Activated naive CD8-positive, alpha-beta T cell treated with anti-CD3 and anti-CD28 coated beads, Interleukin-2, amount 10 ng/mL, durations not matched to agents 7 days and 5 days (primary cell): ENCODE results near the gene COL5A1. TPM values are rescaled to one million over a fixed set of nuclear protein-coding genes. Genes with fewer than 3 reads are reported as not detected.

ENCODE experiments used
- ATAC-seq: fragments of 150-1000 bp; cut with Tn5 transposase; one replicate; pipeline ENCODE4 v1.10.0; 2021; ENCODE audit warnings: low read depth, moderate library complexity
- POLR2A ChIA-PET: fragments of 350-600 bp; sonication (Branson Sonifier 250); formaldehyde crosslinking; loops from one replicate; lab custom pipeline; 2021; ENCODE audit warnings: antibody characterized with exemption; lab: Charles Lee
- DNase-seq: peaks from one replicate; pipeline ENCODE4 v3.0.0; 2021
- H3K27ac Mint-ChIP-seq: one replicate; pipeline ENCODE4 v1.8.0; 2022; ENCODE audit warnings: mild to moderate bottlenecking, mixed read lengths
- H3K27me3 Mint-ChIP-seq: one replicate; pipeline ENCODE4 v1.8.0; 2022; ENCODE audit warnings: mild to moderate bottlenecking, moderate library complexity, mixed read lengths
- H3K36me3 Mint-ChIP-seq: one replicate; pipeline ENCODE4 v1.8.0; 2021; ENCODE audit warnings: mild to moderate bottlenecking, mixed read lengths
- H3K4me1 Mint-ChIP-seq: one replicate; pipeline ENCODE4 v1.8.0; 2021; ENCODE audit warnings: mixed read lengths
- H3K4me3 Mint-ChIP-seq: one replicate; pipeline ENCODE4 v1.8.0; 2022; ENCODE audit warnings: mild to moderate bottlenecking, moderate library complexity, mixed read lengths
- H3K9me3 Mint-ChIP-seq: one replicate; pipeline ENCODE4 v1.8.0; 2021; ENCODE audit warnings: mixed read lengths
- total RNA-seq, 2 experiments: library from RNA; stranded (reverse); gene quantifications; one replicate each; pipeline ENCODE4 v1.2.3, GENCODE V29; 2021

Gene COL5A1
- total RNA-seq, result under 1 TPM; 0.71 to 0.86 TPM

DNA sequence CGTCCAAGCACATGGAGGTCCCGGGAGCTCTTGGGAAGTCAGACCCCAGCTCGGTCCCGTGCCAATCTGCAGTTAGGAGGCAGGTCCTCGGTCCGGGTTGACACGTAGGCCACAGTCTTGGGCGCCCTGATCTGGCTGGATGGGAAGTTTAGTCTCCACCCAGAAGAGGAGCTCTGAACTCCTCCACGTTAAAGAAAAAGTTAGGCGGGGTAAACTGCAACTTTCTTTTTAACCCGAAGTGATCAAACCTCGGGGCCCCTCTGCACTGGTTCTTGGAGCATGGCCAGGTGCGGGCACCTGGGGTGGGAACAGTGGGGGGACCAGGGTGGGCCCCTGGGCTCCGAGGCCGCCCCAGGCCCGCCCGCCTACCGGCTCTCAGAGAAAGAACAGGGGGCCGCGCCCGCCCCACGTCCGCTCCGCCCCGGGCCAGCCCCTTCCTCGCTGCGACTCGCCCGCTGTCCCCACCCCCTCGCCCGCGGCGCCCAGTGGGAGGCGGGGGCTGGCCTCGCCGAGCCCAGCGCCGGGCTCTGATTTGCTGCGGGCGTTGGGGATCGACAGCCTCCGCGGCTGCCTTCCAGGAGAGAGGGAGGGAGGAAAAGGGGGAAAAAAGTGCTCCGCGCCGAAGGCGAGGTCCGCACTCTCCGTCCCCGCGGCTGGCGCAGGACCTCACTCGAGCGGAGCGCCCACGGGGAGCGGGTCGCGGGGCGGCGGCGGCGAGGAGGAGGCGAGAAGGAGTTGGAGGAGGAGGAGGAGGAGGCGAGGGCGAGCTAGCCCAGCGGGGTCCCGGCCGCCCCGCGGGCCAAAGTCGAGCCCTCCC lies at the start of gene COL5A1:
Gene COL5A1 (plus strand): TSS at position 631 of the 817 bp plus-strand sequence. CDS start 385 bp downstream, outside the sequence.
- POLR2A ChIA-PET, result no interaction called here
- H3K4me1 Mint-ChIP-seq, result no peaks in the 10 kb centered on the region

GRCh38 chr9:134592018-134592818 lies 49.4 kb upstream of the COL5A1 start:
- no peaks in the 10 kb centered on the region for H3K4me1 Mint-ChIP-seq
- H3K27ac Mint-ChIP-seq, result no peak overlapping the region
- POLR2A ChIA-PET, result no interaction called here
- H3K9me3 Mint-ChIP-seq, result no peaks in the 10 kb centered on the region
- no peaks in the 10 kb centered on the region for H3K36me3 Mint-ChIP-seq
- H3K27me3 Mint-ChIP-seq, result no peaks in the 10 kb centered on the region
- no peak overlapping the region for H3K4me3 Mint-ChIP-seq
- DNase-seq (no peak), ATAC-seq (no peak)

More for the DNA sequence above, at the start of gene COL5A1:
- no peaks in the 10 kb centered on the region for H3K36me3 Mint-ChIP-seq
- H3K27me3 Mint-ChIP-seq, result peaks cover 14% of the 10 kb centered on the region
- DNase-seq (peak; percentile 36), ATAC-seq (peak; percentile 47)
- no peak within 1 kb of the TSS for H3K4me3 Mint-ChIP-seq
- H3K27ac Mint-ChIP-seq, result no peak within 1 kb of the TSS
- no peaks in the 10 kb centered on the region for H3K9me3 Mint-ChIP-seq

DNA sequence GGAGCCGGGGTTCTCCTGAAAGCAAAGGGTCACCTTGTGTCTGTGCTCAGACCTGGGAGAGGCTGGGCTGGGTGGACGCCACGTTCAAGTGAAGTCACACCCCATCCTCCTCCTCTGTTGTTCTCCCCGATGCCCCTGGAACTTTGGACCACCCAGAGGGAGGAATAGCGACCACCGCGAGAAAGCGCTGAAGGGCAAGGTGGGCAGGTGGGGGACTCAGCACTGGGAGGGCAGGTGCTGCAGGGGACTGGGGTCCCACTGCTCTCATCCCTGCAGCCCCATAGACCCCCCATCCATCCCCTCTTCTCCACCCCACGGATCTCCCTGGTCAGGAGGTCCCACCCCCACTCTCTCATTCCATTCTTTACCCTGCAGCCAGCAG lies 48.8 kb upstream of the COL5A1 start:
- ATAC-seq, result no peak
- Mint-ChIP-seq H3K4me1 (no peaks in the 10 kb centered on the region), H3K9me3 (no peaks in the 10 kb centered on the region), H3K27ac (no peak overlapping the region), H3K4me3 (no peak overlapping the region), H3K36me3 (no peaks in the 10 kb centered on the region), H3K27me3 (no peaks in the 10 kb centered on the region)
- DNase-seq, result no peak
- POLR2A ChIA-PET, result no interaction called here

DNA sequence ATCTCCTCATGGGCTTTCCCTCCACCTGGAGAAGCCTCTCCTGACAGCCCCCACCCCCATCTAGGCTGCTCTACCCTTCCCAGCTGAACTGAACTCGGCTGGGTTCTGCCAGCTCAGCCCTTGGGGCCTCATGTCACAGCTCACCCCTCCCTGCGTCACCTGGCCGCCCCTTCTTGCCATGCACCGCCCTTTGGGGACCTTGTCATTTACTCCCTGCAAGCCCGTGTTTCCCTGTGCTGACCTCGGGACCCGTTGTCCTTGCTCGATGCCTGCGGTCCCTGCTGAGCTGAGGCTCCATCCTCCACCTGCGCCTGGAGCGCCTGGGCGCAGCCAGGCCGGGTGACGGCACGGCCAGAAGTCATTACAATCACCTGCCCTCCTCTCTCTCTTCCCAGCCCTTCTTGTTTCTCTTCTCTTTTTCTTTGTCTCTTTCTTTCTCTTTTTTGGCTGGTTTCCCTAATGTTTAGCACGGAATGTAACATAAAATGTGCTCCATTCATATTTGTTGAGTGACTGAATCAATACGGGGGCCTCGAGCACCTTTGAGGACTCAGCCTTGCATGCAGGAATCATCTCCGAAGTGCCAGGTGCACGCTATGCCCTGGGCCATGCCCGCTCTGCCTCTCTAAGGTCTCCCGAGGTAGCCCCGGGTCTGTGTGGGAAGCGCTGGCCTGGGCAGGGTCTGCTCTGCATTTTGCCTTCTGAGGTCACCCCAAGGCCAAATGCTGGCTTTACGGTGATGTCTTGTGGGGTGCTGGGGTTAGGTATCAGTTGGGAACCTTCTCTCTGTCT lies 48.1 kb upstream of the COL5A1 start:
- H3K4me3 Mint-ChIP-seq, result no peak overlapping the region
- no peaks in the 10 kb centered on the region for H3K9me3 Mint-ChIP-seq
- DNase-seq (no peak), ATAC-seq (no peak)
- H3K27me3 Mint-ChIP-seq, result no peaks in the 10 kb centered on the region
- H3K4me1 Mint-ChIP-seq, result no peaks in the 10 kb centered on the region
- H3K36me3 Mint-ChIP-seq, result no peaks in the 10 kb centered on the region
- POLR2A ChIA-PET, result no interaction called here
- H3K27ac Mint-ChIP-seq, result no peak overlapping the region

DNA sequence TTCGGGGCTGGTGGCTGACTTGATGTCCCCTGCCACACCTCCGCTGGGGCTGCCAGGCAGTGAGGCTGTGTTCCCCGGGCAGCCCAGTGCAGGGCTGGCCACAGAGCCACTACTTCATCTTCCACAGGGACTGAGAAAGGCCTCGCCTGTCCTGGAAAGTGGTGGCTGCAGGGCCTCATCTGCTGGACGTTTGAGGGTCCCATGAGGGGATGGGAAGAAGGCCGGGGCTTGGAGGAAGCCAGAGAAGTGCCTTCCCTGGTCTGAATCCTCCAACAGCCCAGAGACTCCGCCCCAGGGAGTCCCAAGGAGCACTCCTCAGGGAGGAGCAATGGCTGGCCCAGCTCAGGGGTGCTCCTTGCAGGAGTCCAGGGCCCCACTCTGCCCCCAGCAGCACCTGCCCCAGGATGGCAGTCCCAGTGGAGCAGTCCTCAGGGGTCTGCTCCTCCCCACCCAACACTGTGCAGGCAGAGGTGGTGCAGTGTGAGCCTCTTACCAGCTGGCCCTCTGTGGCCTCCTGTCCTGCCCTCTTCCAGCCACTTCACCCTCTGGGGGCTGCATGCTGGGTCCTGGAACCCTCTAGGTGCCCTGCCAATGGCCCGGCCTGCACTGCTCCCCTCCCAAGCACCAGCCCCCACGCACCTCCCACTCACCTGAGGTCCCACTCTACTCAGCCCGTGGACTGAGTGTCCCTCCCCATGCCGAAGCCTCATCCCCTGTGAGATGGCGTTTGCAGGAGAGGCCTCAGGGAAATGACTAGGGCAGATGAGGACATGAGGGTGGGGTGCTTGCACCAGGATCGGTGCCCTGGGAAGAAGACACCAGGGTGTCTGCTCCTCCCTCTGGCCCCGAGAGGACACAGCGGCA lies 47.3 kb upstream of the COL5A1 start:
- Mint-ChIP-seq H3K36me3 (no peaks in the 10 kb centered on the region), H3K9me3 (no peaks in the 10 kb centered on the region), H3K27me3 (no peaks in the 10 kb centered on the region), H3K4me1 (no peaks in the 10 kb centered on the region), H3K27ac (no peak overlapping the region), H3K4me3 (no peak overlapping the region)
- ATAC-seq, result no peak
- no peak for DNase-seq
- POLR2A ChIA-PET, result no interaction called here

DNA sequence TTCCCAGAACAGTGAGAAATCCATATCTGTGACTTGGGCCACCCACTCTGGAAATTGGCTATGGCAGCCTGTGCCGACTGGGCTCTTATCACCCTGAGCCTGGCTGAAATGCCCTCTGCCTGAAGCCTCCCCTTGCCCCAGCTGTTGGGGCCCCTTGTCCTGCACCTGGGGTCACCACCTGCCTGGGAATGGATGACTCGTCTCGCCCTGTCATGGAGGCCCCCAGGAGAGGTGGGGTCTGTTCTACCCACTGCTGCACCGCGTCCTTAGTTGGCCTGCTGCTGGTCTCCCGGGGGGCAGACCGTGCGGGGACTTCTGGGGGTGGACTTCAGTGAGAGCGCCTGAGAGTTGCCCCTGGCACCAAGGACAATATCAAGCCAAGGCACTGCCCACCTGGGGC lies 46.6 kb upstream of the COL5A1 start:
- H3K4me1 Mint-ChIP-seq, result no peaks in the 10 kb centered on the region
- ATAC-seq (no peak), DNase-seq (no peak)
- H3K27me3 Mint-ChIP-seq, result no peaks in the 10 kb centered on the region
- no peak overlapping the region for H3K4me3 Mint-ChIP-seq
- H3K27ac Mint-ChIP-seq, result no peak overlapping the region
- POLR2A ChIA-PET, result no interaction called here
- H3K36me3 Mint-ChIP-seq, result no peaks in the 10 kb centered on the region
- H3K9me3 Mint-ChIP-seq, result no peaks in the 10 kb centered on the region

- ATAC-seq (no peak), DNase-seq (no peak)
- POLR2A ChIA-PET, result no interaction called here
- H3K36me3 Mint-ChIP-seq, result no peaks in the 10 kb centered on the region
- no peak overlapping the region for H3K4me3 Mint-ChIP-seq
- no peaks in the 10 kb centered on the region for H3K27me3 Mint-ChIP-seq
- no peaks in the 10 kb centered on the region for H3K9me3 Mint-ChIP-seq
- H3K4me1 Mint-ChIP-seq, result no peaks in the 10 kb centered on the region
- H3K27ac Mint-ChIP-seq, result no peak overlapping the region
Measured at GRCh38 chr9:134597041-134597913, 44.3 kb upstream of the COL5A1 start.

GRCh38 chr9:134597957-134598883 lies 43.4 kb upstream of the COL5A1 start:
- POLR2A ChIA-PET, result no interaction called here
- no peaks in the 10 kb centered on the region for H3K27me3 Mint-ChIP-seq
- no peaks in the 10 kb centered on the region for H3K36me3 Mint-ChIP-seq
- DNase-seq, result no peak
- H3K27ac Mint-ChIP-seq, result no peak overlapping the region
- H3K4me1 Mint-ChIP-seq, result no peaks in the 10 kb centered on the region
- ATAC-seq, result no peak
- no peak overlapping the region for H3K4me3 Mint-ChIP-seq
- no peaks in the 10 kb centered on the region for H3K9me3 Mint-ChIP-seq

DNA sequence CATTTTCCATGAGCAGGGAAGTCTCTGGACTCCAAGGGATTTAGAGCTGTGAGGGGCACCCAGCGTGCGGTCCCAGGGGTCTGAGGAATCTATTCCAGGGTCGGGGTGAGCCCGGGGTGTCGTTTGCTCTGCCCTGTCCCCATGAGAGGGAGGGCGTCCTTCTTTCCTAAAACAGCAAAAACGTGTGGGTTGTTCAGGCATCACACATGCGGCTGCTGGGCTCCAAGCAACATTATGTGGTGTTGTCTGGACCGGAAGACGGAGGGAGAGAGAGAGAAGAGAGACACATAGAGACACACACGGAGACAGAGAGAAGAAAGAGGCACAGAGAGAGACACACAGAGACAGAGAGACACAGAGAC lies 42.7 kb upstream of the COL5A1 start:
- POLR2A ChIA-PET, result no interaction called here
- ATAC-seq, result no peak
- no peaks in the 10 kb centered on the region for H3K9me3 Mint-ChIP-seq
- H3K4me3 Mint-ChIP-seq, result no peak overlapping the region
- no peak overlapping the region for H3K27ac Mint-ChIP-seq
- H3K4me1 Mint-ChIP-seq, result no peaks in the 10 kb centered on the region
- H3K27me3 Mint-ChIP-seq, result no peaks in the 10 kb centered on the region
- DNase-seq, result no peak
- H3K36me3 Mint-ChIP-seq, result no peaks in the 10 kb centered on the region

DNA sequence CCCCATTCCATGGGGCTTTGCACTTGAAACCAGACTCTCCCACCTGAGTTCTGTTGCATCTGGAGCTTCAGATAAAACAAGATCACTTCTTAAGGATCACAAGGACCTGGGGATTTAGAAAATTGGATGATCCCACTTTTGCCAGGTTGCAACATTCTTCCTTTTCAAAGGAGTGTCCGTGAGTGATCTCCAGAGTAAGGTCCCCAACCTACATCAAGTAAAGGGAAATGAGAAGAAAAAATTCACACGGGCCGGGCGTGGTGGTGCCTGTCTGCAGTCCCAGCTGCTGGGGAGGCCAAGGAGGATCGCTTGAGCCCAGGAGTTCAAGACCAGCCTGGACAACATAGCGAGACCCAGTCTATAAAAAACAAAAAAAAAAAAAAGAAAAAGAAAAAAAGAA lies 41.2 kb upstream of the COL5A1 start:
- POLR2A ChIA-PET, result no interaction called here
- no peaks in the 10 kb centered on the region for H3K36me3 Mint-ChIP-seq

GRCh38 chr9:134600836-134601638 lies 40.6 kb upstream of the COL5A1 start:
- Mint-ChIP-seq H3K36me3 (no peaks in the 10 kb centered on the region), H3K9me3 (no peaks in the 10 kb centered on the region), H3K27me3 (no peaks in the 10 kb centered on the region), H3K4me1 (no peaks in the 10 kb centered on the region), H3K27ac (no peak overlapping the region), H3K4me3 (no peak overlapping the region)
- ATAC-seq (no peak), DNase-seq (no peak)
- POLR2A ChIA-PET, result no interaction called here

More for the DNA sequence above, 41.2 kb upstream of the COL5A1 start:
- Mint-ChIP-seq H3K27ac (no peak overlapping the region), H3K4me3 (no peak overlapping the region), H3K9me3 (no peaks in the 10 kb centered on the region), H3K27me3 (no peaks in the 10 kb centered on the region), H3K4me1 (no peaks in the 10 kb centered on the region)
- ATAC-seq (no peak), DNase-seq (no peak)
